ENCODE measurements around the gene ZNF175. TPM values are rescaled to one million over a fixed set of nuclear protein-coding genes. Genes with fewer than 3 reads are reported as not detected.

The ZNF175 gene
- total and polyA plus RNA-seq, 10 of the 15 experiments (the other 5 are each of a cell fraction or from before 2014, with no cell fraction given): 1.5 to 12.0 (median 4.1) TPM

DNA sequence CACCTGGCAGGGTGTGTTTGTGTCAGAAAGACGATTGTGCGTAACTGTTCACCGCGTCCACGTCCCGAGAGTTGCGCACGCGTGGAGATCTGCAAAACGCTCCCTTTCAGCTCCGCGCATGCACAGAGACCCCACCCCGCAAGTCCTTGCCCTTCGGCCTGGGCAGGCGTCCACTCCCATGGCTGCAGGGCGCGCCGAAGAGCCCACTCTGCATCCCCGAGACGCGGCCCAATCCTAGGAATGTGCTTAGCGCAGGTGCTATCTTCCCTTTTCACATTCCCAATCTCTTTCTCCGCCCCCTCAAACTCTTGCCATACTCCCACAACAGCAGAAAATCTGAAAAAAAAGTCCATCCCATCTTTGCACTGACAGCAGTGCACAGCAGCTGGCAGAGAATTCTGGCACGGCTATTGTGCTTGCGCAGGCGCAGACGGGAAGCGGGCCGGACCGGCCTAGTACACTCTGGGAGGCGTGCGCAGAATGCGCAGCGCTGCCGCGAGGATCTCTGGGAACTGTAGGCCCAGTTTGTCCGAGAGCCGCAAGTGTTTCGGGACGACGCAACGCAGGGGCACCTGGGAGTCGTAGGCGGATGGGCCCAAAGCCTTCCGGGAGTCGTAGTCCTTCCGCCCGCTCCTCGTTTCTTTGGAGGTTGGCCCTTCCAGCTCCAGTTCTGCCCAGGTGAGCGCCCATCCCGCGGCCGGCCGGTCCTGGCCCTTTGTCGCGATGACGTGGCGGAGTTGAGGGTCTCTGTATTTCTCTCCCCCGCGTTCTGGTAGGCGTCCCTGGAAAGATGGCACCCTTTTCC is 23.1 kb downstream of the ZNF175 start:
- H3K4me1 ChIP-seq (ENCODE audit: control insufficient read depth, insufficient read depth, low read length): peaks cover 8% of the 10 kb centered on the region
- no peaks in the 10 kb centered on the region for H3K27me3 ChIP-seq (replicated peaks in 1 of 2; ENCODE audit: control insufficient read depth in 2 of 2, insufficient read depth in 2 of 2, low read length in 1 of 2)
- peaks cover 2% of the 10 kb centered on the region; the same call in 2 of the 3 replicates for H3K9me3 ChIP-seq (replicated peaks; ENCODE audit: control insufficient read depth, insufficient read depth, low read length)
- no peaks in the 10 kb centered on the region for H4K20me1 ChIP-seq (ENCODE audit: control insufficient read depth, insufficient read depth)
- RAD21 ChIA-PET (ENCODE audit: unreplicated experiment): interaction anchor here (1.2 kb wide), 2 partner anchors 9 to 29 kb away, joined by 3 read pairs; no protein-coding TSS in a partner anchor
- in situ Hi-C loops (cut with MboI) (no loop called here), intact Hi-C loops (cut with micrococcal nuclease; ENCODE audit: unreplicated experiment) (no loop called here)
- FAIRE-seq (peak; percentile 98), ATAC-seq (peak; percentile 100), DNase-seq (ENCODE audit: low read depth, low spot score) (peak; percentile 89)
- CTCF ChIA-PET: interaction anchor here (0.6 to 1.8 kb wide), 4 partner anchors 67 to 213 kb away, joined by 3 to 9 read pairs (median 4); no protein-coding TSS in a partner anchor
- no peaks in the 10 kb centered on the region for H3K79me2 ChIP-seq (ENCODE audit: control insufficient read depth, insufficient read depth, low read length)
- peak overlapping the region; percentile 99 for H3K4me2 ChIP-seq (ENCODE audit: control insufficient read depth, insufficient read depth)
- 3% methylated on average over 61 of the region's 61 CpGs for WGBS (ENCODE audit: insufficient coverage, insufficient replicate concordance, low lambda C conversion rate, missing lambda C conversion rate)
- SMC1A ChIA-PET (ENCODE audit: uncharacterized antibody, unreplicated experiment): no interaction called here
- H3K9ac ChIP-seq (ENCODE audit: control insufficient read depth, insufficient read depth, low read length): peak overlapping the region; percentile 71
- H3K36me3 ChIP-seq (ENCODE audit: control insufficient read depth in 2 of 2, insufficient read depth in 2 of 2, low read length in 1 of 2): no peaks in the 10 kb centered on the region
- POLR2A ChIA-PET: interaction anchor here (0.6 to 1.4 kb wide), 3 partner anchors 21 to 595 kb away, joined by 3 to 5 read pairs (median 3); partner anchors contain the start of gene ZNF175
- peak overlapping the region; percentile 60 for H3K4me3 ChIP-seq
- no TSS peak for BruUV-seq (replicated peaks)
- peak overlapping the region; percentile 60 for H3K27ac ChIP-seq (ENCODE audit: control insufficient read depth, insufficient read depth)
- H2AFZ ChIP-seq (ENCODE audit: control insufficient read depth, low read depth, low read length): peak overlapping the region; percentile 94
- TF ChIP-seq LARP7 (IDR thresholded peaks at IDR 0.05) (peak; percentile 36), SREBF1 (IDR thresholded peaks at IDR 0.05; ENCODE audit: low read length) (peak; percentile 86), BACH1 (IDR thresholded peaks at IDR 0.05; ENCODE audit: borderline replicate concordance) (0 out of 2 replicates have a peak, but pooled peaks have one; percentile 34), POLR2A (IDR thresholded peaks at IDR 0.05; ENCODE audit: low read depth, low read length) (peak; percentile 56; the same call in 1 of the 2 replicates), SIN3A (IDR thresholded peaks at IDR 0.05; ENCODE audit: low read depth, low read length) (no peak), GABPA (IDR thresholded peaks at IDR 0.05; ENCODE audit: low read depth) (peak; percentile 45; the same call in 1 of the 2 replicates), RB1 (IDR thresholded peaks at IDR 0.05; ENCODE audit: borderline replicate concordance) (0 out of 2 replicates have a peak, but pooled peaks have one; percentile 23), MXI1 (IDR thresholded peaks at IDR 0.05; ENCODE audit: low read depth, low read length) (peak; percentile 48; the same call in 1 of the 2 replicates), NBN (IDR thresholded peaks at IDR 0.05) (0 out of 2 replicates have a peak, but pooled peaks have one; percentile 17), HCFC1 (IDR thresholded peaks at IDR 0.05; ENCODE audit: low read length) (peak; percentile 100), SIX5 (IDR thresholded peaks at IDR 0.05; ENCODE audit: low read depth, low read length, severe bottlenecking) (peak; percentile 98), TBL1XR1 (IDR thresholded peaks at IDR 0.05; ENCODE audit: low read depth, low read length) (no peak), IKZF1 (conservative IDR thresholded peaks at IDR 0.05) (peak; percentile 100), CREB1 (IDR thresholded peaks at IDR 0.05; ENCODE audit: low read depth) (peak; percentile 93), HDGF (IDR thresholded peaks at IDR 0.05) (0 out of 2 replicates have a peak, but pooled peaks have one; percentile 31), NR2C1 (IDR thresholded peaks at IDR 0.05) (peak; percentile 55; the same call in 1 of the 2 replicates), TARDBP (IDR thresholded peaks at IDR 0.05; ENCODE audit: borderline replicate concordance) (peak; percentile 93), YY1 (IDR thresholded peaks at IDR 0.05; ENCODE audit: low read depth, low read length) (peak; percentile 87)
- TF ChIP-seq, protein P1, sequence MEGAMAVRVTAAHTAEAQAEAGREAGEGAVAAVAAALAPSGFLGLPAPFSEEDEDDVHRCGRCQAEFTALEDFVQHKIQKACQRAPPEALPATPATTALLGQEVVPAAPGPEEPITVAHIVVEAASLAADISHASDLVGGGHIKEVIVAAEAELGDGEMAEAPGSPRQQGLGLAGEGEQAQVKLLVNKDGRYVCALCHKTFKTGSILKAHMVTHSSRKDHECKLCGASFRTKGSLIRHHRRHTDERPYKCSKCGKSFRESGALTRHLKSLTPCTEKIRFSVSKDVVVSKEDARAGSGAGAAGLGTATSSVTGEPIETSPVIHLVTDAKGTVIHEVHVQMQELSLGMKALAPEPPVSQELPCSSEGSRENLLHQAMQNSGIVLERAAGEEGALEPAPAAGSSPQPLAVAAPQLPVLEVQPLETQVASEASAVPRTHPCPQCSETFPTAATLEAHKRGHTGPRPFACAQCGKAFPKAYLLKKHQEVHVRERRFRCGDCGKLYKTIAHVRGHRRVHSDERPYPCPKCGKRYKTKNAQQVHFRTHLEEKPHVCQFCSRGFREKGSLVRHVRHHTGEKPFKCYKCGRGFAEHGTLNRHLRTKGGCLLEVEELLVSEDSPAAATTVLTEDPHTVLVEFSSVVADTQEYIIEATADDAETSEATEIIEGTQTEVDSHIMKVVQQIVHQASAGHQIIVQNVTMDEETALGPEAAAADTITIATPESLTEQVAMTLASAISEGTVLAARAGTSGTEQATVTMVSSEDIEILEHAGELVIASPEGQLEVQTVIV (IDR thresholded peaks at IDR 0.05; ENCODE audit: borderline replicate concordance, partially characterized antibody): no peak
- TF ChIP-seq, protein P2, sequence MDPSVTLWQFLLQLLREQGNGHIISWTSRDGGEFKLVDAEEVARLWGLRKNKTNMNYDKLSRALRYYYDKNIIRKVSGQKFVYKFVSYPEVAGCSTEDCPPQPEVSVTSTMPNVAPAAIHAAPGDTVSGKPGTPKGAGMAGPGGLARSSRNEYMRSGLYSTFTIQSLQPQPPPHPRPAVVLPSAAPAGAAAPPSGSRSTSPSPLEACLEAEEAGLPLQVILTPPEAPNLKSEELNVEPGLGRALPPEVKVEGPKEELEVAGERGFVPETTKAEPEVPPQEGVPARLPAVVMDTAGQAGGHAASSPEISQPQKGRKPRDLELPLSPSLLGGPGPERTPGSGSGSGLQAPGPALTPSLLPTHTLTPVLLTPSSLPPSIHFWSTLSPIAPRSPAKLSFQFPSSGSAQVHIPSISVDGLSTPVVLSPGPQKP (IDR thresholded peaks at IDR 0.05; ENCODE audit: low read depth, low read length): peak; percentile 56; the same call in 1 of the 2 replicates
- TF ChIP-seq, protein P3, sequence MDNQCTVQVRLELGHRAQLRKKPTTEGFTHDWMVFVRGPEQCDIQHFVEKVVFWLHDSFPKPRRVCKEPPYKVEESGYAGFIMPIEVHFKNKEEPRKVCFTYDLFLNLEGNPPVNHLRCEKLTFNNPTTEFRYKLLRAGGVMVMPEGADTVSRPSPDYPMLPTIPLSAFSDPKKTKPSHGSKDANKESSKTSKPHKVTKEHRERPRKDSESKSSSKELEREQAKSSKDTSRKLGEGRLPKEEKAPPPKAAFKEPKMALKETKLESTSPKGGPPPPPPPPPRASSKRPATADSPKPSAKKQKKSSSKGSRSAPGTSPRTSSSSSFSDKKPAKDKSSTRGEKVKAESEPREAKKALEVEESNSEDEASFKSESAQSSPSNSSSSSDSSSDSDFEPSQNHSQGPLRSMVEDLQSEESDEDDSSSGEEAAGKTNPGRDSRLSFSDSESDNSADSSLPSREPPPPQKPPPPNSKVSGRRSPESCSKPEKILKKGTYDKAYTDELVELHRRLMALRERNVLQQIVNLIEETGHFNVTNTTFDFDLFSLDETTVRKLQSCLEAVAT (IDR thresholded peaks at IDR 0.05): 0 out of 2 replicates have a peak, but pooled peaks have one; percentile 22
